GM13977 (cell line): ENCODE results near the gene ANKS4B.

Source experiments
- DNase-seq: peaks from one replicate; pipeline ENCODE4 v3.0.0; 2012; ENCODE audit warnings: low spot score
- in situ Hi-C: fragments of 300-500 bp; cut with MboI; formaldehyde crosslinking; loops from one replicate; pipeline ENCODE4 v1.12.0; 2022; ENCODE audit warnings: low sequenced_read_pairs, low pct_unique_long_range_greater_than_20kb, mixed read lengths, inconsistent platforms; ENCODE audit not compliant: unreplicated experiment
- TF ChIP-seq, protein P1 (sequence below): IDR thresholded peaks from 2 replicates; pipeline ENCODE4 v1.5.1; 2012; ENCODE audit warnings: mild to moderate bottlenecking, control low read depth; ENCODE audit not compliant: insufficient read depth; ENCODE audit errors: extremely low read depth, missing control alignments

Gene ANKS4B

DNA sequence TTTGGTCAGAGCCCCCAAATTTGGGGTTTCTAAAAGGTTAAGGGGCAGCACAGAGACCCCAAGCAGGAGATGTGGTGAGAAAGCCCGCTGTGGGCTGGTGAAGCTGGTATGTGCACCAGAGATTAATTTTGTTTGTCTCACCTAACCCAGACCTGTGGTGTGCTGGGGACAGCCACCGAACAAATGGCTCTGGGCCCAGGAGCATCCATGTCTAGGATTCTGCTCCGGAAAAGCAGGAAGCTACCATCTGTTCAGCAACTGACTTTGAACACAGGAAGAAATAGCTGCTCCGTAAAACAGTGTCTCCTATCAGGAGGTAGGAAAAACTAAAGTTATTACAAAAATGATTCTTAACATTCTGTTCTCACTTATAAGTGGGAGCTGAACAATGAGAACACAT is 19.4 kb upstream of the ANKS4B start:
- DNase-seq = no peak
- in situ Hi-C loops = no loop called here
- TF ChIP-seq, protein P1, sequence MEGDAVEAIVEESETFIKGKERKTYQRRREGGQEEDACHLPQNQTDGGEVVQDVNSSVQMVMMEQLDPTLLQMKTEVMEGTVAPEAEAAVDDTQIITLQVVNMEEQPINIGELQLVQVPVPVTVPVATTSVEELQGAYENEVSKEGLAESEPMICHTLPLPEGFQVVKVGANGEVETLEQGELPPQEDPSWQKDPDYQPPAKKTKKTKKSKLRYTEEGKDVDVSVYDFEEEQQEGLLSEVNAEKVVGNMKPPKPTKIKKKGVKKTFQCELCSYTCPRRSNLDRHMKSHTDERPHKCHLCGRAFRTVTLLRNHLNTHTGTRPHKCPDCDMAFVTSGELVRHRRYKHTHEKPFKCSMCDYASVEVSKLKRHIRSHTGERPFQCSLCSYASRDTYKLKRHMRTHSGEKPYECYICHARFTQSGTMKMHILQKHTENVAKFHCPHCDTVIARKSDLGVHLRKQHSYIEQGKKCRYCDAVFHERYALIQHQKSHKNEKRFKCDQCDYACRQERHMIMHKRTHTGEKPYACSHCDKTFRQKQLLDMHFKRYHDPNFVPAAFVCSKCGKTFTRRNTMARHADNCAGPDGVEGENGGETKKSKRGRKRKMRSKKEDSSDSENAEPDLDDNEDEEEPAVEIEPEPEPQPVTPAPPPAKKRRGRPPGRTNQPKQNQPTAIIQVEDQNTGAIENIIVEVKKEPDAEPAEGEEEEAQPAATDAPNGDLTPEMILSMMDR = no peak

DNA sequence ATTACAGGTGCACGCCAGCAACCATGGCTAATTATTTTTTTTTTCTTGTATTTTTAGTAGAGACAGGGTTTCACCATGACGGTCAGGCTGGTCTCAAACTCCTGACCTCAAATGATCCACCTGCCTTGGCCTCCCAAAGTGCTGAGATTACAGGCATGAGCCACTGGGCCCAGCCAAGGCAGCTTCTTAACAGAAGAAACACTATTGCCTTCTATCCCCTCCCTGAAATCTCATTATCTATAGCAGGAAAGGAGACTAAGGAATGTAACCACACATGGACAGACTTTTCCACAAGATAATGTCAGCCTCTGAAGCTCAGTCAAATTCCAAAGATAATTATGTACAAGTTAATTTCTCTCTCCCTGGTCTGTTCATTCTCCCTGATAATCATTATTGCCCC is 16.4 kb upstream of the ANKS4B start:
- DNase-seq = no peak
- in situ Hi-C loops = no loop called here
- TF ChIP-seq, protein P1 = no peak

DNA sequence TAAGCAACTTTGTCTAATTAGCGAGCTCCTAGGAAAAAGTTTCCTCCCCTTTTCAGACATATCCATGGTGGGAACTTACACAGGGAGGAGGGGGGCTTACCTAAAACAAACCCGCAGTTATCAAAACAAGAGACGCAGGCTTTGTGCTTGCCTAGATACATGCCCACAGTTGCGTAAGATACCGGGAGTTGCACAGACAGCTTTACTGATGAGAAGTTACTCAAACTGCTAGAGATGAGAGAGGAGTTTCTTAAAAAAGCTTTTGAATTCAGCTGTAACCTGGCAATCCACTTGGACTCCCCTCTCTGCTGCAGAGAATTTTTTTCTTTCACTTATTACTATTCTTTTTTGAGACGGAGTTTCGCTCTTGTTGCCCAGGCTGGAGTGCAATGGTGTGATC is 15.3 kb upstream of the ANKS4B start:
- DNase-seq = no peak
- in situ Hi-C loops = no loop called here
- TF ChIP-seq, protein P1 = no peak

DNA sequence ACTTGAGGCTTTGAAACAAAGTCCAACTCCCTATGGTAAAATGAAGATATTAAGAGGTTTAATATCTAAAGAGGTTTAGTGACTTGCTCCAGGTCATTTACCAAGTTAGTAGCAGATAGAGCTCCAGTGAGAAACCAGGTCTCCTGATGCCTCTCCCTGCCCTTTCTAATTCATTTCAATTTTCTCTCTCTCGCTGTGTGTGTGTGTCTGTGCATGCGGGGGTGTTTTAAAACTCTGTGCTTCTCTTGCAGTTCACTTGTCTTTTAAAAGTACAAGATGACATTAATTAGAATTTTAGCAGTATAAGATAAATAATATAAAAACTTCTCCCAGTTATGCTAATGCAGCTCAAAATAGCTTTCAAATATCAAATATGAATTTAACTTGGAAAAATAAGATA is 13.9 kb upstream of the ANKS4B start:
- TF ChIP-seq, protein P1 = no peak
- in situ Hi-C loops = no loop called here

DNA sequence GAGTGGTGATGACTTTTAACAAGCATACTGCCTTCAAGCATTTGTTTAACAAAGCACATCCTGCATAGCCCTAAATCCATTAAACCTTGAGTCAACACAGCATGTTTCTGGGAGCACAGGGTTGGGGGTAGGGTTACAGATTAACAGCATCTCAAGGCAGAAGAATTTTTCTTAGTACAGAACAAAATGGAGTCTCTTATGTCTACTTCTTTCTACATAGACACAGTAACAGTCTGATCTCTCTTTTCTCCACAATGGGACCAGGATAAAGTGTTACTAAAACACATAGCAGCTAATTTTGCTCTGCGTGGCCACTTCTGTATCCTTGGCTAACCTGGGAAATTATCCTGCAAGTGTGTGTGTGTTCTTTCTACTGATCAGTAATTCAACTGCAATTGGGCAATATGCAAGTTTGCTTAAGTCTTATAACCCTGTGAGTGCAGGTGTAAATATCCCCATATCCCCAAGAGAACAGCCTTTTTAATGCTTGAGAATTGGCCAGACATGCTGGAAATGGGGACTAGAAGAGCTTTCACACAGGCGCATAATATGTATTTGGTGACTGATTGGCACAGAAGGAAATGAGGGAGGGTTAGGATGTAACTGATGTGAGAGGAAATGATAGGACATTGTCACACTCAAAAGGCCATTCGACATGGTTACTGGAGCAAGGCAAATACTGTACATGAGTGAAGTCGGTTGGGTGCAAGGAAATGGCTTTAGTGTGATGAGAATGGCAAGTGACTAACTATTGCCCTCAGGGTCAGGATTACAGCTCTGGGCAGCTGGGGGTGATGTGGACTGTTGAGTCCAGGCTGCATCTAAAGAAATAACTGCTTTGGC is 10.8 kb upstream of the ANKS4B start:
- in situ Hi-C loops = no loop called here
- TF ChIP-seq, protein P1 = no peak

More for the DNA sequence above, 13.9 kb upstream of the ANKS4B start:
- no peak for DNase-seq

DNA sequence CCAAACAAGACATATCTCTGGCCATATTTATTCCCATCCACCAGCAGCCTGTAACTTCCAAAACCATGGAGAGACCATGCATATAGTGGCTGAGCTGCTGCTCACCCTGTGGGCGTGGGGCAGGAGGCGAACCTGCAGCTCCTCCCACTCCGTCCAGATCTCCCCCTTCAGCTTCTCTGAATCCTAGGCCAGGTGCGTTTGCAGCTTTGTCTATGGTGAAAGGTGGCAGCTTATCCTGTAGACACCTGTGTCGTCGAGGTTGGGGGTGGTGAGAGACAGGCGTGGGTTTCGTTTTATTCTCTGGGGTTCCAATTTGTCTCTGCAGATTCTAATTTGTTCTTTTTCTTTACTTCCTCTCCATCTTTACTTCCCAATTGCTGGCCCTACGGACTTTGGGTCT is 9.7 kb upstream of the ANKS4B start:
- in situ Hi-C loops = no loop called here
- TF ChIP-seq, protein P1 = no peak
- DNase-seq = no peak

More for the DNA sequence above, 10.8 kb upstream of the ANKS4B start:
- DNase-seq = no peak
